GM23248 (cell line): ENCODE data around the gene PTPRN2. TPM values are rescaled to one million over a fixed set of nuclear protein-coding genes. Genes with fewer than 3 reads are reported as not detected.

Experiments used
- DNase-seq: peaks from one replicate; pipeline ENCODE4 v3.0.0-alpha.2; 2015
- H2AFZ ChIP-seq: fragments of 200-600 bp; sonication (generic); 2 replicates; pipeline ENCODE4 v1.6.1; 2016; ENCODE audit warnings: antibody characterized with exemption
- H3F3A ChIP-seq: fragments of 200-600 bp; sonication (generic); 2 replicates; pipeline ENCODE4 v1.6.1; 2016; ENCODE audit warnings: mild to moderate bottlenecking, antibody characterized with exemption, mixed run types; ENCODE audit not compliant: insufficient read depth
- H3K27ac ChIP-seq: fragments of 200-600 bp; sonication (generic); 2 replicates; pipeline ENCODE4 v1.5.1; 2016; ENCODE audit warnings: mild to moderate bottlenecking
- H3K27me3 ChIP-seq: fragments of 200-600 bp; sonication (generic); replicated peaks from 2 replicates; pipeline ENCODE4 v1.6.1; 2016; ENCODE audit warnings: mild to moderate bottlenecking; ENCODE audit not compliant: insufficient read depth
- H3K36me3 ChIP-seq: fragments of 200-600 bp; sonication (generic); 2 replicates; pipeline ENCODE4 v1.6.1; 2016; ENCODE audit warnings: low read depth, mild to moderate bottlenecking
- H3K4me1 ChIP-seq: fragments of 200-600 bp; sonication (generic); 2 replicates; pipeline ENCODE4 v1.6.1; 2016; ENCODE audit warnings: mild to moderate bottlenecking; ENCODE audit not compliant: insufficient read depth
- H3K4me2 ChIP-seq: fragments of 200-600 bp; sonication (generic); one replicate; pipeline ENCODE4 v1.6.1; 2016; ENCODE audit warnings: mild to moderate bottlenecking; ENCODE audit not compliant: unreplicated experiment
- H3K4me3 ChIP-seq: fragments of 200-600 bp; sonication (generic); 2 replicates; pipeline ENCODE4 v1.5.1; 2016; ENCODE audit warnings: mild to moderate bottlenecking
- H3K79me2 ChIP-seq: fragments of 200-600 bp; sonication (generic); 2 replicates; pipeline ENCODE4 v1.6.1; 2016; ENCODE audit warnings: mild to moderate bottlenecking; ENCODE audit not compliant: insufficient read depth
- H3K9ac ChIP-seq: fragments of 200-600 bp; sonication (generic); 2 replicates; pipeline ENCODE4 v1.6.1; 2016; ENCODE audit warnings: mild to moderate bottlenecking
- H3K9me2 ChIP-seq: fragments of 200-600 bp; sonication (generic); 2 replicates; pipeline ENCODE4 v1.6.1; 2016; ENCODE audit warnings: mixed run types, mild to moderate bottlenecking, moderate library complexity; ENCODE audit not compliant: insufficient read depth
- H3K9me3 ChIP-seq: fragments of 200-600 bp; sonication (generic); one replicate; pipeline ENCODE4 v1.6.1; 2017; ENCODE audit warnings: low read depth
- H4K20me1 ChIP-seq: fragments of 200-600 bp; sonication (generic); 2 replicates; pipeline ENCODE4 v1.6.0; 2016; ENCODE audit not compliant: insufficient read depth
- EZH2 ChIP-seq: fragments of 200-600 bp; sonication (generic); IDR thresholded peaks from 2 replicates; pipeline ENCODE4 v1.6.1; 2018; ENCODE audit warnings: antibody characterized with exemption, mild to moderate bottlenecking; ENCODE audit not compliant: insufficient read depth, poor library complexity, severe bottlenecking
- EZH2phosphoT487 ChIP-seq: fragments of 200-600 bp; sonication (generic); IDR thresholded peaks from 2 replicates; pipeline ENCODE4 v1.6.1; 2018; ENCODE audit warnings: antibody characterized with exemption, moderate library complexity, mild to moderate bottlenecking, low read depth; ENCODE audit not compliant: insufficient read depth
- WGBS, 2 experiments: methylation state at CpG; one replicate each; pipeline ENCODE4 v1.1.6; 2015 to 2017; ENCODE audit warnings: low lambda C conversion rate in 2 of 2, low coverage in 1 of 2; ENCODE audit errors: missing lambda C conversion rate in 2 of 2; 5-methylcytosine and 5-hydroxymethylcytosine counted together
- in situ Hi-C: fragments of 300-500 bp; cut with MboI; formaldehyde crosslinking; loops from 2 replicates; pipeline ENCODE4 v1.15.0; 2020
- polyA plus RNA-seq: library from polyadenylated mRNA; unstranded; fragments of >200 nt; fragmentation: Nextera tagmentation; extraction: Ambion mirVana; gene quantifications from 2 replicates; pipeline ENCODE4 v1.2.1, GENCODE V29; 2016
- total RNA-seq: library from RNA; depleted of rRNA; stranded (reverse); fragments of >200 nt; shearing (Covaris generic); gene quantifications from 2 replicates; pipeline ENCODE4 v1.2.3, GENCODE V29; 2014

PTPRN2 gene
- total and polyA plus RNA-seq, 2 experiments from 2014 or later = 0.13 TPM; not detected in 1

GRCh38 chr7:158060216-158060615 is 527.4 kb downstream of the PTPRN2 start:
- no peak overlapping the region for H3K27ac ChIP-seq
- H3K79me2 ChIP-seq = no peaks in the 10 kb centered on the region
- H2AFZ ChIP-seq = no peak overlapping the region
- 57 to 70% methylated on average over 13 of the region's 13 CpGs for WGBS, 2 experiments
- H3K9me2 ChIP-seq = no peaks in the 10 kb centered on the region
- no peaks in the 10 kb centered on the region for H3K4me1 ChIP-seq
- no peaks in the 10 kb centered on the region for H3K9me3 ChIP-seq
- H3K27me3 ChIP-seq = no peaks in the 10 kb centered on the region
- no peak for TF ChIP-seq EZH2phosphoT487
- TF ChIP-seq EZH2 = no peak
- H4K20me1 ChIP-seq = no peaks in the 10 kb centered on the region
- no peak overlapping the region for H3K4me2 ChIP-seq
- H3K4me3 ChIP-seq = no peak overlapping the region
- in situ Hi-C loops = no loop called here
- H3F3A ChIP-seq = no peaks in the 10 kb centered on the region
- no peak overlapping the region for H3K9ac ChIP-seq
- no peak for DNase-seq
- no peaks in the 10 kb centered on the region for H3K36me3 ChIP-seq

GRCh38 chr7:158057446-158057845 is 530.2 kb downstream of the PTPRN2 start:
- Histone ChIP-seq H3K36me3 (no peaks in the 10 kb centered on the region), H3K9me2 (no peaks in the 10 kb centered on the region), H3K9me3 (no peaks in the 10 kb centered on the region), H3K27me3 (no peaks in the 10 kb centered on the region), H3F3A (no peaks in the 10 kb centered on the region), H3K9ac (no peak overlapping the region), H3K27ac (no peak overlapping the region), H3K4me3 (no peak overlapping the region), H3K4me2 (no peak overlapping the region), H3K4me1 (no peaks in the 10 kb centered on the region), H2AFZ (no peak overlapping the region), H3K79me2 (no peaks in the 10 kb centered on the region), H4K20me1 (no peaks in the 10 kb centered on the region)
- no peak for TF ChIP-seq EZH2phosphoT487
- WGBS, 2 experiments = 36 to 40% methylated on average over 8 of the region's 8 CpGs
- in situ Hi-C loops = no loop called here
- no peak for DNase-seq

- Histone ChIP-seq H2AFZ (no peak overlapping the region), H3K9me2 (no peaks in the 10 kb centered on the region), H3K4me3 (no peak overlapping the region), H3K4me1 (no peaks in the 10 kb centered on the region), H3K27me3 (no peaks in the 10 kb centered on the region), H4K20me1 (no peaks in the 10 kb centered on the region), H3K36me3 (no peaks in the 10 kb centered on the region), H3F3A (no peaks in the 10 kb centered on the region), H3K4me2 (no peak overlapping the region), H3K27ac (no peak overlapping the region), H3K9ac (no peak overlapping the region), H3K9me3 (no peaks in the 10 kb centered on the region), H3K79me2 (no peaks in the 10 kb centered on the region)
- no peak for DNase-seq
- in situ Hi-C loops = no loop called here
- 58 to 59% methylated on average over 17 of the region's 17 CpGs for WGBS, 2 experiments
- TF ChIP-seq EZH2phosphoT487 = no peak
- no peak for TF ChIP-seq EZH2
Observed at GRCh38 chr7:158056761-158057160, 530.9 kb downstream of the PTPRN2 start.

- Histone ChIP-seq H3K79me2 (no peaks in the 10 kb centered on the region), H3K9ac (no peak overlapping the region), H3K9me3 (no peaks in the 10 kb centered on the region), H3K4me3 (no peak overlapping the region), H4K20me1 (no peaks in the 10 kb centered on the region), H3K27ac (no peak overlapping the region), H3K36me3 (no peaks in the 10 kb centered on the region), H2AFZ (no peak overlapping the region), H3K9me2 (no peaks in the 10 kb centered on the region), H3K4me1 (no peaks in the 10 kb centered on the region), H3K27me3 (no peaks in the 10 kb centered on the region), H3F3A (no peaks in the 10 kb centered on the region), H3K4me2 (no peak overlapping the region)
- no peak for DNase-seq
- no peak for TF ChIP-seq EZH2phosphoT487
- TF ChIP-seq EZH2 = no peak
- in situ Hi-C loops = no loop called here
- 35 to 39% methylated on average over 17 of the region's 17 CpGs for WGBS, 2 experiments
Observed at GRCh38 chr7:158055726-158056510, 531.7 kb downstream of the PTPRN2 start.

- Histone ChIP-seq H3K27ac (no peak overlapping the region), H3K9ac (no peak overlapping the region), H3K4me2 (no peak overlapping the region), H3K4me1 (no peaks in the 10 kb centered on the region), H3K9me2 (no peaks in the 10 kb centered on the region), H3K4me3 (no peak overlapping the region), H2AFZ (no peak overlapping the region), H3K36me3 (no peaks in the 10 kb centered on the region), H3K79me2 (no peaks in the 10 kb centered on the region), H3K9me3 (no peaks in the 10 kb centered on the region), H4K20me1 (no peaks in the 10 kb centered on the region), H3K27me3 (no peaks in the 10 kb centered on the region), H3F3A (no peaks in the 10 kb centered on the region)
- no peak for DNase-seq
- in situ Hi-C loops = no loop called here
- TF ChIP-seq EZH2phosphoT487 (no peak), EZH2 (no peak)
- 35 to 39% methylated on average over 11 of the region's 11 CpGs for WGBS, 2 experiments
Observed at GRCh38 chr7:158054611-158055010, 533.0 kb downstream of the PTPRN2 start.
